HG03558 (cell line): ENCODE results near the gene GPR78.

Experiments
- ATAC-seq: cut with Tn5 transposase; IDR thresholded peaks from one replicate; pipeline ENCODE4 v1.9.1; 2021; ENCODE audit warnings: moderate number of reproducible peaks; ENCODE audit not compliant: unreplicated experiment; ENCODE audit errors: extremely low read depth

The GPR78 gene

GRCh38 chr4:8580321-8581093, at the start of gene GPR78:
Gene GPR78 (plus strand): TSS chr4:8580392. CDS start chr4:8580983, 591 bp downstream.
- ATAC-seq: no peak

- no peak for ATAC-seq
Observed at GRCh38 chr4:8532245-8532781, 47.9 kb upstream of the GPR78 start.

DNA sequence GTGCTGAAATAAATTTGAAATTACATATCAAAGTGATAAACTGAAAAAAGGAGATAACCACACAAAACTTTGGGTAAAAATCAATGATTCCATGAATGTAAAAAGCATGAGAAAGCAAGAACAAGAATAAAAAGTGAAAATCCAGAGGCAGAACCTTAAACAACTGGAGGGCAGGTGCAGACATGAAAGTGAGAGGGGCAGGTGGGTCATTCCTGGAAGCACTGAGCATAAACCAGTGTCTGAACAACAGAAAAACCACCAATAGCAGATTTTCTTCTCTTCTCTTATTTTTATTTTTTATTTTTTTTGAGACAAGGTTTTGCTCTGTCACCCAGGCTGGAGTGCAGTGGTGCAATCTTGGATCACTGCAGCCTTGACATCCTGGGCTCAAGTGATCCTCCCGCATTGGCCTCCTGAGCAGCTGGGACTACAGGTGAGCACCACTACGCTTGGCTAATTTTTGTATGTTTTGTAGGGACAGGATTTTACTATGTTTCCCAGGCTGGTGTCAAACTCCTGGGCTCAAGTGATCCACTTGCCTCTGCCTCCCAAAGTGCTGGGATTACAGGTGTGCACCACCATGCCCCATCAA, 46.8 kb upstream of the GPR78 start:
- no peak for ATAC-seq

- ATAC-seq: peak; percentile 81
Observed at GRCh38 chr4:8534129-8534528, 46.1 kb upstream of the GPR78 start.

DNA sequence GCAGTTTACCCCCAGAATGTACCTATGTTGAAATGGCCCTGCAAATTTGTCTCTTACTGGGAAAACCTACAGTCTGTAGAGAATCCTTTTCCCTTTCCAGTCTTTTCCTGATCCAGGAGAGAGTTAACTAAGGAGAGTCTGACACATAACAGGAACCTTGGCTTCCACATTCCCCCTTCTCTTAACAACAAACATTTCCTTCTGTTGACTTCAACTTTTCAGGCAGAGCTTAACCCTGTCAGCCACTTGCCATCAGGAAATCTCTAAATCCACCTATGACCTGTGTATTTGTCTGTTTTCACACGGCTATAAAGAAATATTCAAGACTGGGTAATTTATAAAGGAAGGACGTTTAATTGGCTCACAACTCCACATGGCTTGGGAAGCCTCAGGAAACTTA, 45.6 kb upstream of the GPR78 start:
- no peak for ATAC-seq

DNA sequence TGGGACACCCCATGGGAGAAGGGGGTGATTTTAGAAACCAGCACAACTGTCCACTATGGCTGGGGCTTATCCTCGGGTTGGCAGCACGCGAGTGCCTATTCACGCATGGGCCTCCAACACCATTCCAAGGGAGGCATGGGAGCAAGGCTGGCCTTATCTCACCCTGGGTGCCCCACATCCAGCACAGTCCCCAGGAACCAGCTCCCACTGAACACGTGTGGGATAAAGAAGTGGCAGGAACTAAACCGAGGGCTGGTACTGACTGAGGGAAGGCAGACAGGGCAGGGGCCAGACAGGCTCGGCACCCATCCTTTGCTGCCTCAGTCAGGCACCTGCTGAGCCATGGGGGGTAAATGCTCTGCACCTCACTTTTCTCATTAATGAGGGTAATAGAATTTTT, 43.7 kb upstream of the GPR78 start:
- ATAC-seq: no peak

DNA sequence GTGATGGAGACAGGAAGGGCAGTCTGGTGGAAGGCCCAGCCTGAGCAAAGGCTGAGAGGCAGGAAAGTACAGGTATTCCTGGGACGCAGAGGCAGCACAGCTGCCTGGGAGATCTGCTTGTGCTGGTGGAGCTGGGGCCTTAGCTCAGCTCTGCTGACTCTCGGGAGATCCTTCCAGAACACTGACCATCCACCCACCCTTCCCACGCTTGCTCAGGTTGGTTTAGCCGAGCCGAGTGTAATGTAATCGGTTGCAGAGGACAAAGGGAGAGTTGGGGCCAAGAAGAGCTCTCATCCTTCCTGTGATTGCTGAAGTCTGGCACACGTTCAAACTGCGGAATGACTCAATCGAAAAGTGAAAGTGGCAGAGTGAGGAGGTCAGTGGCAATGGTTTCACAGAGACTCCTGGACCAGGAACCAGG, 43.1 kb upstream of the GPR78 start:
- no peak for ATAC-seq

- ATAC-seq: no peak
Observed at GRCh38 chr4:8538076-8538702, 42.0 kb upstream of the GPR78 start.

DNA sequence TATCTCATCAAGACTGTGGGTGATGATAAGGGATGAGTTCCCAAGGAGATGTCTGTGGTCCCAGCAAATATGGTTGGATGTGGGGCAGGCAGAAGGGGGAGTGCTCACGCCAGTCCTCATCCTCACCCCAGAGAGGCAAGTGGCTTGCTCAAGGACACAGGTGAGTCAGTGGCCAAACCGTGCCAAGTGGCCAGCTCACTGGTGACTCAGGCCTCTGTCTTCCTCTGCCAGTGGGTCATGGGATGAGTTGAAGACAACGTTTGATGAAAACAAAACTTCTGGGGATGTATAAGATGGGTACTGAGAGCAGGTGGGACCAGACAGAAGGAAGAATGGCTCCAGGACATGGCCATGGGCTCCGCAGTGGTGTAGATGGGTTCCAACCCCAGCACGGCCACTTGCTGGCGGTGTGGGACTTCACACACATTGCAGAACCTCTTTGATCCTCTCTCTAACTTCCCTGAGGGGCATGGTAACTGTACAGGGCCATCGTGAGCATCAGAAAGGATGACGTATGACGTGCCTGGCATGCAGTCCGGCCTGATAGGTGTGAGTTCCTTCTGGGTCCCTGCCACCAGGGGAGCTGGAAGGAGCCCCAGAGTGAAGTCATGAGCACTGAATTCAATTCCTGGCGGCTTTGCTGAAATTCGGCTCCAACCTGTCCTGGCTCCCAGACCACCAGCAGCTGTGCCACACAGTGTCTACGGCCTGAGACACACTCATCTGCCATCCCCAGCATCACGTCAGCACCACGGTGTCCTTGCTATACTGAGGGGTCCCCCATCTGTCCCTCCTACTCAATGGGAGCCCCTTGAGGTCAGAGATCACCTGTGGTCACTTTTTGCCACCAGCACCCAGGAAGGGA, 41.3 kb upstream of the GPR78 start:
- no peak for ATAC-seq

DNA sequence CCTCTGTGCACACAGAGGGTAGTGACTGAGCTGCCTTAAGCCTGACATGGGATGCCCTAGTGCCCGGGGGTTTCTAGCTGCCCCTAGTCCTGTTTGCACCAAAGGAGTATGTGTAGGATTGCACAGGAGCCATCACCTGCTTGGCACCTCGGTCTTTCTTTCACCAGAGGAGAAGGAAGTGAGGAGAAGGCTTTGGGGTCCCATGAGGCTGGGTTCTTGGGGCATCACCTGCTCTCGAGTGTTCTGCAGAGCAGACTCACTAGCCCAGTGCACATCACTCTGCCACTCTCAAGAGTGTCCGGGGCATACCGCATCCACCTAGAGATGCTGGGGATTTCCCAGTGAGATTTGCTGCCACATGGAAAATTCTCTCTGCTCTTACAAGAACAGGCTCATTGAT, 40.5 kb upstream of the GPR78 start:
- ATAC-seq: no peak

DNA sequence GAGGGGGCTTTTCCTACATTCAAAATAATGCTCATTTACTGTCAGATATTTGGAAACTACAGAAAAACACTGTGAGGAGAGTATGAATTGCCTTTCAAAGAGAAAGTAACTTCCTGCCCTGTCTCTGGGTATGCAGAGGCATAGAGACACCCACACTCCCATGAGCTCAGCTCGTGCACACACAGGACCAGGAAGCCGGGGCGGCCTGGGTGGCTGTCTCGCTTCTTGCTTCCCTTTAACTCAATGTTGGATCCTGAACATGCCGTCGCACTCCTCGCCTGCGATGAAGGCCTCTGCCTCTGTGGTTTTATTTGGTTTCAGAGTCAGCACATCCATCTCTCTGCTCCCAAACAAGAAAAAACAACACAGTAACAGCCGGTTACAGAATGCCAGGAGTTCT, 40.1 kb upstream of the GPR78 start:
- no peak for ATAC-seq

GRCh38 chr4:8540586-8540985, 39.6 kb upstream of the GPR78 start:
- ATAC-seq: no peak

- no peak for ATAC-seq
Observed at GRCh38 chr4:8540991-8541390, 39.2 kb upstream of the GPR78 start.

DNA sequence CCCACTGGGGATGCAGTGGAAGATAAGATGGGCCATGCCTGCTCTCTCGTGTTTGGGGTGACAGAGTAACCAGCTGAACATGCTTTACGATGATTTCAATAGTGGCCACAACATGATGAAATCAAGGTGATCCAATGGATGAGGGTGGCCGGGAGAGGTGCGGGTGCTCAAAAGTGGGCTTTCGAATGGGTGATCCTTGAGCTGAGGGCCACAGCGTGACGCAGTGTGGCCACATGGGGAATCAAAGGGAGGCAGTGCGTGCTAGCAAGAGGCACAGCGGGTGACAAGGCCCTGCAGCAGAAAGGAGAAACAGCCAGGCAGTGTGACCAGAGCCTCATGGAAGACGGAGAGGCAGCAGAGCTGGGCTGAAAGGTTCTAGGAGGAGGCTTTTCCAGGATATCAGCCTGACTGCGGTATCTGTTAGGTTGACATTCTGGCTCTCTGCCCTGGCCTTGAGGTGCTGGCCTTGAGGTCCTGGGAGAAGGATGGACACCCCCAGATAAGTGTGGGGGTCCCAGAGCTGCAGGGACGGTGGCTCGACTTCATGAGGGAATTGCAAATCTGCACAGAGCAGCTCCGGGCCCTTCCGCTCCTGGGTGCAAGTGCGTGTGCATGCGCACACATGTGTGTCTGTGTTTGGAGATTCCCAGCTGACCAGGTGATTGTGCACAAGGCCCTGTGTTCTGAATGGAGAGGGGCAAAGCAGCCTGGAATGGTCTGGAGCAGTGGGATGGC, 38.0 kb upstream of the GPR78 start:
- no peak for ATAC-seq

- no peak for ATAC-seq
Observed at GRCh38 chr4:8542776-8543525, 37.2 kb upstream of the GPR78 start.

DNA sequence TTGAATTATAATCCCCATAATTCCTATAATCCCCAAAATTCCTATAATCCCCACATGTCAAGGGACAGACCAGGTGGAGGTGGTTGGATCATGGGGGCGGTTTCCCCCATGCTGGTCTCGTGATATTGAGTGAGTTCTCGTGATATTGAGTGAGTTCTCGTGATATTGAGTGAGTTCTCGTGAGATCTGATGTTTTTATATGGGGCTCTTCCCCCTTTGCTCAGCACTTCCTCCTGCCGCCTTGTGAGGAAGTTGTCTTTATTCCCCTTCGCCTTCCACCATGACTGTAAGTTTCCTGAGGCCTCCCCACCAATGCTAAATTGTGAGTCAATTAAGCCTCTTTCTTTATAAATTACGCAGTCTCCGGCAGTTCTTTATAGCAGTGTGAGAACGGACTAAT, 36.6 kb upstream of the GPR78 start:
- no peak for ATAC-seq

DNA sequence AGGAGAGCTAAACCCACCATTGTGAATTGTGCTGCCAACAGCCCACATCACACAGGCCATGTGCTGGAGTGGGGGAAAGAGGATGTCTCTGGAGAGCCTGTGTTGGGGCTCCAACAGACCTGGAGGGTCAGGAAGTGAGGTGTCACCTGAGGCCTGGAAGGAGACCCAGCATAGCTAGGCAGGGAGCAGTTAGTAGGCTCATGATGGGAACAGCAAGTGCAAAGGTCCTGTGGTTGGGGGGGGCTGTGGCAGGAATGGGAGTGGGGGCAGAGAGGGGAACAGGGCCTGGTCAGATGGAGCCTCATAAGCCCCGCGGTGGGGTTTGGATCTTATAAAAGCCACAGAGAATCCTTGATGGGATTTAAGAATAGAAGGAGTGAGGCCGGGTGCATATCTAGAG, 35.9 kb upstream of the GPR78 start:
- no peak for ATAC-seq

- ATAC-seq: no peak
Observed at GRCh38 chr4:8544741-8545438, 35.3 kb upstream of the GPR78 start.

DNA sequence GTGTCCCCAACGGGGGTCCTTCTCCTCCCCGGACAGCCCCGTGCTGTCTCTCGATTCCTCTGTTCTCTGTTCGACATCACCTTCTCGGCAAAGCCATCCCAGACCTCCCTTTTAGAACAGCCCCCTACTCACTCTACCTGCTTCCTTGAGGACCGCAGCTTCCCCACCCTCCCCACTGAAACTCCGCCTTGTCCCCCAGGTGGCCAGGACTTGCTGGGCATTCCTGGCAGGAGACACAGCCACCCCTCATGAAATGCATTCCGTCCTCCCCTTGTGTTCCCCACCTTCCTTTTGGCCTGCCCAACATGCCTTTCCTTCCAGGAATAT, 34.8 kb upstream of the GPR78 start:
- ATAC-seq: no peak
